ENCODE measurements around the gene CELA2A.

DNA sequence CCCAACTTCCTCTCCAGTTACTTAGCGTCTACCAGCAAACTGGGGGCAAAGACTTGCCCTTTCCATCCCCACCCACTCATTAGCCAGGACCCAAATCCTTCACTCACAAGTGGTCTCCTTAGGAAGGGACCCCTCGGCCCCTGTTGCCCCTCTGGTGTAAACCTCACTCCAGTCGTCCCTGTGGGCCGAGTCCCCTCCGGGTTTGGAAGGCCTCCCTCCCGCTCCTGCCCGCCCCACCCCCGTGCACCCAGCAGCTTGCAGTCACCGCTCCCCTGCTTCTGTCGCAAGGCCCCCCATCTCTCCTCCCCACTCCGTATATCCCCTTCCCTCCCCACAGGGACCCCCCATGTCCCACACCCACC lies 45.7 kb upstream of the CELA2A start:
- TF ChIP-seq CTCF (IDR thresholded peaks at IDR 0.05) (no peak), POLR2A (IDR thresholded peaks at IDR 0.05) (no peak)

Measured in esophagus squamous epithelium (tissue), 4 donors.